OCI-M2 (cell line): ENCODE results near the gene MEIS2.

Source experiments
- DNase-seq: peaks from one replicate; lab custom pipeline; 2025; ENCODE audit not compliant: unreplicated experiment; lab: John Stamatoyannopoulos, UW

MEIS2 gene

GRCh38 chr15:36966708-36967107 is 133.6 kb downstream of the MEIS2 start:
- no peak for DNase-seq

- DNase-seq = no peak
Measured at GRCh38 chr15:36965570-36966342, 134.6 kb downstream of the MEIS2 start.

- DNase-seq = no peak
Measured at GRCh38 chr15:36964626-36965025, 135.7 kb downstream of the MEIS2 start.

- no peak for DNase-seq
Measured at GRCh38 chr15:36961956-36962355, 138.4 kb downstream of the MEIS2 start.

GRCh38 chr15:36960947-36961227 is 139.5 kb downstream of the MEIS2 start:
- DNase-seq = no peak

- DNase-seq = no peak
Measured at GRCh38 chr15:36960179-36960946, 140.0 kb downstream of the MEIS2 start.

GRCh38 chr15:36959746-36960145 is 140.6 kb downstream of the MEIS2 start:
- no peak for DNase-seq

- DNase-seq = no peak
Measured at GRCh38 chr15:36958606-36959005, 141.7 kb downstream of the MEIS2 start.

GRCh38 chr15:36954486-36954885 is 145.9 kb downstream of the MEIS2 start:
- no peak for DNase-seq

- no peak for DNase-seq
Measured at GRCh38 chr15:36953346-36953745, 147.0 kb downstream of the MEIS2 start.

- DNase-seq = no peak
Measured at GRCh38 chr15:36951731-36952247, 148.6 kb downstream of the MEIS2 start.

GRCh38 chr15:36950371-36950770 is 150.0 kb downstream of the MEIS2 start:
- DNase-seq = no peak

GRCh38 chr15:36948982-36949381 is 151.4 kb downstream of the MEIS2 start:
- DNase-seq = no peak

GRCh38 chr15:36947035-36947719 is 153.2 kb downstream of the MEIS2 start:
- no peak for DNase-seq

GRCh38 chr15:36944442-36944841 is 155.9 kb downstream of the MEIS2 start:
- no peak for DNase-seq

GRCh38 chr15:36943508-36944361 is 156.6 kb downstream of the MEIS2 start:
- no peak for DNase-seq

GRCh38 chr15:36942248-36942827 is 158.0 kb downstream of the MEIS2 start:
- DNase-seq = no peak

- no peak for DNase-seq
Measured at GRCh38 chr15:36941798-36942197, 158.6 kb downstream of the MEIS2 start.

- DNase-seq = no peak
Measured at GRCh38 chr15:36940636-36941260, 159.6 kb downstream of the MEIS2 start.

GRCh38 chr15:36940219-36940618 is 160.1 kb downstream of the MEIS2 start:
- DNase-seq = no peak
